Stimulated activated CD8-positive, alpha-beta memory T cell treated with anti-CD3 and anti-CD28 coated beads, Interleukin-7, amount 100 ng/mL, for 48 hours (primary cell): Measurements from ENCODE around the gene SFTPA2.
"Not testable (repeated sequence)": the region's sequence is repeated elsewhere in the genome, so short reads cannot be mapped to it uniquely, and the experiment has no call there.

Experiments
- DNase-seq, 2 donors: peaks; one replicate each; pipeline ENCODE4 v3.0.0-alpha.2; 2020; ENCODE audit warnings: low read depth in 1 of 2; ENCODE audit errors: extremely low read depth in 1 of 2

The SFTPA2 gene

GRCh38 chr10:79561257-79561656 lies 1.1 kb upstream of the SFTPA2 start:
- no peak for DNase-seq

GRCh38 chr10:79559726-79560125 lies 481 bp downstream of the SFTPA2 start:
- no peak for DNase-seq

- not testable (repeated sequence) for DNase-seq
Observed at GRCh38 chr10:79556961-79557360, 3.2 kb downstream of the SFTPA2 start.

GRCh38 chr10:79555354-79556309 lies 4.6 kb downstream of the SFTPA2 start:
- no peak for DNase-seq

- DNase-seq = no peak
Observed at GRCh38 chr10:79552143-79552542, 8.1 kb downstream of the SFTPA2 start.

GRCh38 chr10:79547973-79548372 lies 12.2 kb downstream of the SFTPA2 start:
- DNase-seq = no peak

GRCh38 chr10:79547128-79547527 lies 13.1 kb downstream of the SFTPA2 start:
- DNase-seq = not testable (repeated sequence)

GRCh38 chr10:79544926-79545659 lies 15.1 kb downstream of the SFTPA2 start:
- not testable (repeated sequence) for DNase-seq

GRCh38 chr10:79544408-79544807 lies 15.8 kb downstream of the SFTPA2 start:
- DNase-seq = not testable (repeated sequence)

- DNase-seq = no peak
Observed at GRCh38 chr10:79542626-79543025, 17.6 kb downstream of the SFTPA2 start.

GRCh38 chr10:79540930-79541329 lies 19.3 kb downstream of the SFTPA2 start:
- not testable (repeated sequence) for DNase-seq

- not testable (repeated sequence) for DNase-seq
Observed at GRCh38 chr10:79538311-79538710, 21.9 kb downstream of the SFTPA2 start.

GRCh38 chr10:79533903-79534175 lies 26.4 kb downstream of the SFTPA2 start:
- DNase-seq = not testable (repeated sequence)

- not testable (repeated sequence) for DNase-seq
Observed at GRCh38 chr10:79533142-79533902, 26.9 kb downstream of the SFTPA2 start.

GRCh38 chr10:79528261-79528660 lies 31.9 kb downstream of the SFTPA2 start:
- not testable (repeated sequence) for DNase-seq

GRCh38 chr10:79525049-79525710 lies 35.0 kb downstream of the SFTPA2 start:
- DNase-seq = not testable (repeated sequence)

GRCh38 chr10:79523157-79523853 lies 36.9 kb downstream of the SFTPA2 start:
- not testable (repeated sequence) for DNase-seq

- not testable (repeated sequence) for DNase-seq
Observed at GRCh38 chr10:79522464-79522863, 37.7 kb downstream of the SFTPA2 start.

GRCh38 chr10:79521751-79522150 lies 38.5 kb downstream of the SFTPA2 start:
- not testable (repeated sequence) for DNase-seq

- DNase-seq = not testable (repeated sequence)
Observed at GRCh38 chr10:79517567-79517966, 42.6 kb downstream of the SFTPA2 start.
